Ammon's horn (tissue), 1 donor: ENCODE measurements around the gene FRAS1.
"Not testable (repeated sequence)": the region's sequence is repeated elsewhere in the genome, so short reads cannot be mapped to it uniquely, and the experiment has no call there.

Experiments used
- DNase-seq: peaks from one replicate; pipeline ENCODE4 v3.0.0-alpha.2; 2016; ENCODE audit warnings: low spot score

Gene FRAS1

GRCh38 chr4:78057600-78058550 is 752 bp downstream of the FRAS1 start:
- peak; percentile 26 for DNase-seq

GRCh38 chr4:78058591-78059523 is 1.7 kb downstream of the FRAS1 start:
- no peak for DNase-seq

GRCh38 chr4:78059524-78059889 is 2.4 kb downstream of the FRAS1 start:
- DNase-seq, result peak; percentile 56

- no peak for DNase-seq
Observed at GRCh38 chr4:78059938-78060337, 2.8 kb downstream of the FRAS1 start.

- DNase-seq, result peak; percentile 12
Observed at GRCh38 chr4:78061939-78062570, 4.9 kb downstream of the FRAS1 start.

- DNase-seq, result no peak
Observed at GRCh38 chr4:78065508-78066192, 8.5 kb downstream of the FRAS1 start.

GRCh38 chr4:78068481-78068880 is 11.4 kb downstream of the FRAS1 start:
- DNase-seq, result no peak

GRCh38 chr4:78069319-78069718 is 12.2 kb downstream of the FRAS1 start:
- no peak for DNase-seq

- DNase-seq, result no peak
Observed at GRCh38 chr4:78069859-78070258, 12.7 kb downstream of the FRAS1 start.

GRCh38 chr4:78070731-78071282 is 13.7 kb downstream of the FRAS1 start:
- DNase-seq, result no peak

GRCh38 chr4:78074759-78075158 is 17.6 kb downstream of the FRAS1 start:
- no peak for DNase-seq

- no peak for DNase-seq
Observed at GRCh38 chr4:78075986-78076385, 18.9 kb downstream of the FRAS1 start.

- DNase-seq, result no peak
Observed at GRCh38 chr4:78078101-78078500, 21.0 kb downstream of the FRAS1 start.

- DNase-seq, result no peak
Observed at GRCh38 chr4:78079726-78080430, 22.8 kb downstream of the FRAS1 start.

GRCh38 chr4:78081541-78081940 is 24.4 kb downstream of the FRAS1 start:
- no peak for DNase-seq

GRCh38 chr4:78083035-78083434 is 25.9 kb downstream of the FRAS1 start:
- DNase-seq, result no peak

- no peak for DNase-seq
Observed at GRCh38 chr4:78091534-78091933, 34.4 kb downstream of the FRAS1 start.

GRCh38 chr4:78092350-78092749 is 35.2 kb downstream of the FRAS1 start:
- not testable (repeated sequence) for DNase-seq

GRCh38 chr4:78092850-78093249 is 35.7 kb downstream of the FRAS1 start:
- DNase-seq, result no peak

- DNase-seq, result no peak
Observed at GRCh38 chr4:78095081-78095480, 38.0 kb downstream of the FRAS1 start.

GRCh38 chr4:78099058-78099457 is 41.9 kb downstream of the FRAS1 start:
- no peak for DNase-seq
